Measurements from ENCODE around the gene FOXP1. TPM values are rescaled to one million over a fixed set of nuclear protein-coding genes. Genes with fewer than 3 reads are reported as not detected.

The FOXP1 gene
- total RNA-seq, 2 experiments from 2014 or later, result 144 to 152 TPM

- CTCF ChIA-PET, result no interaction called here
- POLR2A ChIA-PET, result no interaction called here
Measured at GRCh38 chr3:71399478-71399877, 184.1 kb downstream of the FOXP1 start.

- CTCF ChIA-PET, result interaction anchor here (0.8 to 1.7 kb wide), 3 partner anchors 10 to 56 kb away, joined by 3 to 5 read pairs (median 4); no protein-coding TSS in a partner anchor
- POLR2A ChIA-PET, result interaction anchor here (0.6 kb wide), 1 partner anchor 341 kb away, joined by 5 read pairs; no protein-coding TSS in a partner anchor
Measured at GRCh38 chr3:71398157-71398836, 185.2 kb downstream of the FOXP1 start.

- CTCF ChIA-PET, result interaction anchor here (0.7 to 1.7 kb wide), 3 partner anchors 10 to 57 kb away, joined by 3 to 5 read pairs (median 4); no protein-coding TSS in a partner anchor
- POLR2A ChIA-PET, result interaction anchor here (0.6 kb wide), 1 partner anchor 22 kb away, joined by 3 read pairs; no protein-coding TSS in a partner anchor
Measured at GRCh38 chr3:71397726-71398125, 185.8 kb downstream of the FOXP1 start.

- ChIA-PET CTCF (interaction anchor here (0.7 to 1.7 kb wide), 4 partner anchors 10 to 332 kb away, joined by 3 to 5 read pairs (median 4); no protein-coding TSS in a partner anchor), POLR2A (interaction anchor here (0.5 to 0.6 kb wide), 2 partner anchors 22 to 218 kb away, joined by 3 to 5 read pairs; no protein-coding TSS in a partner anchor)
Measured at GRCh38 chr3:71397046-71397445, 186.5 kb downstream of the FOXP1 start.

- CTCF ChIA-PET, result interaction anchor here (0.6 to 1.2 kb wide), 2 partner anchors 72 to 331 kb away, joined by 3 read pairs; no protein-coding TSS in a partner anchor
- POLR2A ChIA-PET, result interaction anchor here (0.5 to 0.6 kb wide), 2 partner anchors 150 to 275 kb away, joined by 3 to 9 read pairs; no protein-coding TSS in a partner anchor
Measured at GRCh38 chr3:71395927-71396695, 187.4 kb downstream of the FOXP1 start.

- POLR2A ChIA-PET, result interaction anchor here (0.6 kb wide), 1 partner anchor 274 kb away, joined by 3 read pairs; no protein-coding TSS in a partner anchor
Measured at GRCh38 chr3:71395470-71395869, 188.1 kb downstream of the FOXP1 start.

GRCh38 chr3:71393745-71394144 is 189.8 kb downstream of the FOXP1 start:
- ChIA-PET POLR2A (no interaction called here), CTCF (interaction anchor here (1.6 kb wide), 1 partner anchor 33 kb away, joined by 3 read pairs; no protein-coding TSS in a partner anchor)

More at GRCh38 chr3:71395470-71395869, 188.1 kb downstream of the FOXP1 start:
- CTCF ChIA-PET, result no interaction called here

- ChIA-PET CTCF (interaction anchor here (1.6 kb wide), 1 partner anchor 33 kb away, joined by 3 read pairs; no protein-coding TSS in a partner anchor), POLR2A (no interaction called here)
Measured at GRCh38 chr3:71393093-71393492, 190.4 kb downstream of the FOXP1 start.

GRCh38 chr3:71392251-71392650 is 191.3 kb downstream of the FOXP1 start:
- ChIA-PET POLR2A (interaction anchor here (0.6 kb wide), 1 partner anchor 334 kb away, joined by 4 read pairs; no protein-coding TSS in a partner anchor), CTCF (no interaction called here)

GRCh38 chr3:71391361-71391760 is 192.2 kb downstream of the FOXP1 start:
- CTCF ChIA-PET, result no interaction called here
- POLR2A ChIA-PET, result no interaction called here

GRCh38 chr3:71389911-71390573 is 193.5 kb downstream of the FOXP1 start:
- POLR2A ChIA-PET, result interaction anchor here (0.5 kb wide), 1 partner anchor 34 kb away, joined by 7 read pairs; no protein-coding TSS in a partner anchor
- CTCF ChIA-PET, result no interaction called here

- ChIA-PET CTCF (interaction anchor here (1.8 kb wide), 1 partner anchor 10 kb away, joined by 3 read pairs; no protein-coding TSS in a partner anchor), POLR2A (no interaction called here)
Measured at GRCh38 chr3:71389191-71389590, 194.3 kb downstream of the FOXP1 start.

GRCh38 chr3:71388535-71389120 is 194.9 kb downstream of the FOXP1 start:
- POLR2A ChIA-PET, result no interaction called here
- CTCF ChIA-PET, result interaction anchor here (1.8 kb wide), 1 partner anchor 10 kb away, joined by 3 read pairs; no protein-coding TSS in a partner anchor

GRCh38 chr3:71387586-71387985 is 195.9 kb downstream of the FOXP1 start:
- ChIA-PET POLR2A (no interaction called here), CTCF (interaction anchor here (0.6 kb wide), 1 partner anchor 10 kb away, joined by 3 read pairs; no protein-coding TSS in a partner anchor)

- POLR2A ChIA-PET, result interaction anchor here (1.5 to 2.3 kb wide), 2 partner anchors 24 to 37 kb away, joined by 4 to 12 read pairs; no protein-coding TSS in a partner anchor
- CTCF ChIA-PET, result no interaction called here
Measured at GRCh38 chr3:71384837-71385716, 198.5 kb downstream of the FOXP1 start.

GRCh38 chr3:71384388-71384787 is 199.1 kb downstream of the FOXP1 start:
- CTCF ChIA-PET, result no interaction called here

GRCh38 chr3:71380096-71380495 is 203.4 kb downstream of the FOXP1 start:
- POLR2A ChIA-PET, result no interaction called here
- CTCF ChIA-PET, result no interaction called here

More at GRCh38 chr3:71384388-71384787, 199.1 kb downstream of the FOXP1 start:
- POLR2A ChIA-PET, result interaction anchor here (0.6 to 2.3 kb wide), 4 partner anchors 24 to 198 kb away, joined by 3 to 12 read pairs (median 4); no protein-coding TSS in a partner anchor

GRCh38 chr3:71378509-71378908 is 205.0 kb downstream of the FOXP1 start:
- ChIA-PET CTCF (no interaction called here), POLR2A (no interaction called here)

All from activated CD8-positive, alpha-beta memory T cell treated with anti-CD3 and anti-CD28 coated beads for 36 hours (primary cell).